ENCODE data around the gene CRACR2B.

Gene CRACR2B

DNA sequence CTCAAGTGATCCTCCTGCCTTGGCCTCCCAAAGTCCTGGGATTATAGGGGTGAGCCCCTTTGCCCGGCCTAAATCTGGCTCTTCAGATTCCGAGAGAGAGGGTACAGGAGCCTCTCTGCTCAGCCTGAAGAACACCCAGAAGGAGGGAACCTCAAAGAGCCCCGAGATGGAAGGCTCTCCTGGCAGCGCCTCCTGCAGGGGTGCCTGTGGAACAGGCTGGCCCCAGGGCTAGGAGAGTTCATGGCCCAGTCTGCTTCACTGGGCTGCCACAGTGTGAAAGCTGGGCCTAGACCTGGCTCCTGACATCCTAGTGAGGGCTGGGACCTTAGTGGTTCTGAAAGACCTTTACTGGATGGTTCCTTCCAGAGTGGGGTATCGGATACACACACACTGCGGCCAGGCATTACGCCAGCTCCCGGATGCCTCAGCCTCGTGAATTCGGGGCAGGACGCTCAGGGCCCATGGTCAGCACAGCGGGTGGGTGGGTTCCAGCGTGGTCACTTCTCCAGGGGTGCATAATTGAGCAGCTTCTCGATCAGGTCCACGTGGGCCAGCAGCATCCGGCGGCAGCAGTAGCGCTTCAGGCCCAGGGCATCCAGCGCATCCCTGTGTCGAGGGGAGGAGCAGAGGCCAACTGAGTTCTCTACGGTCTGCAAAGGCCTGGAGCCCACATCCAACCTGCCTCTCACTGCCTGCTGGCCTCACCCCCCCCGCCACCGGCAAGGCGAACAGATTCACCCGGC lies 12.3 kb downstream of the CRACR2B start:
- no peak for DNase-seq

DNA sequence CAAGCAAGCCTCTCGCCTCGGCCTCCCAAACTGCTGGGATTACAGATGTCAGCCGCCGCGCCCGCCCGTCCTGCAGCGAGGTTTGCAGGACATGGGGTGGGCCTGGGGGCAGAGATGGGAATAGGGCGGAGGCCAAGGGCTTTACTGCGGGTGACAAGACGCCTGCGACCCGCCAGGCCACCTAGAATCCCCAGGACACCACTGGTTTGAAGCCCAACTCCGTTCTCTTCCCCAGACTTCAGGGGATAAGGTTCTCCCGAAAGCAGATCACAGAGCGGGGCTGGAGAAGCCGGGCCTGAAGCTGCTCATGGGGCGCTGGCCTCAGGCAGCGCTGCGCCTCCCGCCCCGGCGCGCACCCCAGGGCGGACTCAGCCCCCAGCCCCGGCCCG lies 14.3 kb downstream of the CRACR2B start:
- DNase-seq, result no peak

DNA sequence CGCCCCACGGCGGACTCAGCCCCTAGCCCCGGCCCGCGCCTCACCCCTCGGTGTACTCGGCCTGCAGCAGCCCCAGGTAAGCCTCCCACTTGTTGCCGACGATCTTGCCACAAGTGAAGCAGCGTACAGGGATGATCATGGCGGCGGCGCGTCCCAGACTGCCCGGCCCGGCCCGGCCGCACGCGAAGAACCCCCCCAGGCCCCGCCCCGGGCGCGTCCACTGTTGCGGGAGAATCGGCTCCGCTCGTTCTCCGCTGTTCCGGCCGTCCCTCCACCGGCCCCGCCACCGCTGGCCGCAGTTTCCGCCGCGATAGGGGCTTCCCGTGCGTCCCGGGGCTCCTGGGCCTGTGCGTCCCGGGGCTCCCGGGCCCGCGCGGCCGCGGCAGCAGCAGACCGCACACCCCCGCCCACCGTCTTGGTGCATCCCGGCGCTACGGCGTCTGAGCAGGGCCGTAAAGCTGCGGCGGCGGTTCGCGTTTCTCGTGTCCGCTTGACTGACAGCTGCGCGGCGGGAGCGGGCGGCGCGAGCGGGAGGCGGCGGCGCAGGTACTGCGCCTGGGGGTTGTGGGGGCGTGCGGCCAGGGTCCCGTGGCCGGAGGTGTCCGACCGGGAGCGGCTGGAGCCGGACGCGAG lies 14.8 kb downstream of the CRACR2B start, which contains the start of the genes POLR2L and TSPAN4:
Gene POLR2L, minus strand, starts transcription at position 160 of the 633 bp plus-strand sequence. Its CDS starts 21 bp downstream, at position 139.
Gene TSPAN4, plus strand, starts transcription at position 483 of the 633 bp plus-strand sequence. CDS start 7,453 bp downstream, outside the sequence.
- peak; percentile 90 for DNase-seq

DNA sequence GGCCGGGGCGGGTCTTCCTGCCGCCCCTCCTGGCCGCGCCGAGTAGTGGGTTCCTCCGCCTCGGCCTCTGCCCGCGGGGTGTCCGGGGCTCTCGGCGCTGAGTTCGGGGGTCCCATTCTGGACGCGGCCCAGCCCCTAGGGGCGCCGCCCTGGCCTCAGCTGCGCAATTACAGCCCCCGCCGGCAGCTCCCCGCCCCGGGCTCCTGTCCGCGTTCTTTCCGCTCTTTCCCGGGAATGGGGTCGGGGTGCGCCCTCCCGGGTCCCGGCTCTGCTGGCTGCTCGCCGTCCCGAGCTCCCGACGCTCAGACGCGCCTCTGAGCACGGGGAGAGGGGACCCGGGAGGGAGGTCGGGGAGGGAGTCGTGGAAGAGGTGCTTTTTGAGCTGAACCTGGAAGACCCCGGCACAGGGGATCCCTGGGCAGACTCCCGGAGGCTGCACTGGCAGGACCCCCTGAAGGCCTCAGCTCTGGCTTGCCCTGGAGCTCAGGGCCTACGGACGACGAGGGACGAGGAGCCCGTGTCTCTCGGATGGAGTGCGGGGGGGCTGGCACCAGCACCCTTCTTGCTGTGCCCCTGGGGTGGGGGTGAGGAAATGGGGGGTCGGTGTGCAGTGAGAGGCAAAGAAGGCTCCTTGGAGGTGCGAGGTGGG lies 15.5 kb downstream of the CRACR2B start:
- DNase-seq, result no peak

DNA sequence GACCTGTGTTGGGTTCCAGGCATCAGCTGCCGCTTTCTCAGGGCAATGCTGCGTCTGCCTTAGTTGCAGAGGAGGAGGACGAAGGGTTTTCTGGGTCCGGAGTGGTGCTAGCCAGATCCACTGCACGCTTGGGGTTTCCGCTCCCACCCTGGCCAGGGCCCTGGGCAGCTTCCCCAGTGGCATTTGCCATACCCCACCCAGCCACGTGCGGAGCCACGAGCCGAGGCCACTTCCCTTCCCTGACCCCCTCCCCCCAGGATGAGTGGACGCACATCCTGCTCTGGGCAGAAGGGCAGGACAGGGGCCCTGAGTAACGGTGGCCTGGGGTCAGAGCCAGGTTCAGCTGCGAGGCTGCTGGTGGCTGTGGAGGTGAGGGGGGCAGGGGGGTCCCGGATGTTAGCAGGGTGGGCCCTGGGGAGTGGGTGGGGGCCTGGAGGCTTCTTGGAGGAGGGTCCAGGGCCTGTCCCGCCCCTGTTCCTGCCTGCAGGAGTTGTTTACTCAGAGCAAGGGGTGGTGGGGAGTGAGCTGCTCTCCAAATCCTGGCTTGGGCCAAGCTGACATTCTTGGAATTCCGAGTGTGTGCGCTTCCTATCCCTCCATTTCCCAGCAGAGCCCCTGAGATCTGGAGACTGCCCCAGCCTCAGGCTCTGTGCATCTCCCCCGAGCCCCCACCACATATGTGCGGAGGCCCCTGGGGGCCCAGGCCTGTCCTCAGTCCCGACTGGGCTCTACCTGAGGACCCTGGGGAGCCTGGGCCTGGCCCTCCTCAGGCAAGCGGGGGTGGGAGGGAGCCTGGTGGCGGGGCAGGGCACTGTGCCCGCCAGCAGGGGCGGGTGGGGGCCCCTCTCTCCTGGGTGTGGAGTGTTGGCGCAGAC lies 16.3 kb downstream of the CRACR2B start:
- peak; percentile 94 for DNase-seq

DNA sequence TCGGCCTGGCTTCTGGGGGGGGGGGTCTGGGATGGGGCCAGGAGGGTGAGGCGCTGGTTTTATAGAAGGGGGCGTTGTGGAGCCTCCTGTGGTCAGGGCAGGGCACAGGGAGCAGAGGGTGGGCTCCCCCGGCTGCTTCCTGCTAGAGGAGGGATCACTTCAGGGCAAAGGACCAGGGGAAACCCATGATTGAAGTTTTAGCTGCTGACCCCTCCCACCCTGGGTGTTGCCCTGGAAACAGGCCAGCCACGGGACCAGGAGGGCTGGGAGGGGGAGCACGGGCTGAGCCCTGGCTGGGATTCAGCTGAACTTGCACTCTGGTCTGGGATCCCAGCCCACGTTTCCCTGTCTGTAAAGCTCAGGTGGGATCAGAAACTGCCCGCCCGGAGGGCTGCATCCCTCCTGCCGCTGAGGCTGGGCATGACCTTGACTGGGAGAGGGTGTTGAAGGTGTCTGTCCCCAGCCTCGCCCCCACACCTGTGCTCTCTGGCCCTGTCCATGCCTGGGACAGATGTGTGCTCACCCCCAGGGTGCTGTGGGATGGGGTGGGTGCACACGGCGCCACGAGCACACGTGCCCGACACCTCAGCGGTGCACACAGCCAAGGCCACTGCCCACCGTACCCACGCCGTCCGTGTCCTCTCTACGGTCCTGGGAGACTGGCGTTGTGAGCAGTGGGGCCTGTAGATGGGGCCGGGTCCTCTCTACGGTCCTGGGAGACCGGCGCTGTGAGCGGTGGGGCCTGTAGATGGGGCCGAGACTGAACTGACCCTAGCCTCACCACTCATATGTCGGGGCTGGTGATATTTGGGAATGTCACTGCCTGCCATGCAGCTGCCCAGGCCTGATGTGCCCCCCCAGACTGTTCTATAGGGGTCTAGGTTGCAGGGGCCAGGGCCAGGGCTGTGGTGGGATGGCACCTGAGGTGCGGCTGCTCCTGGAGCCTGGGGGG lies 17.2 kb downstream of the CRACR2B start:
- DNase-seq, result peak; percentile 69

DNA sequence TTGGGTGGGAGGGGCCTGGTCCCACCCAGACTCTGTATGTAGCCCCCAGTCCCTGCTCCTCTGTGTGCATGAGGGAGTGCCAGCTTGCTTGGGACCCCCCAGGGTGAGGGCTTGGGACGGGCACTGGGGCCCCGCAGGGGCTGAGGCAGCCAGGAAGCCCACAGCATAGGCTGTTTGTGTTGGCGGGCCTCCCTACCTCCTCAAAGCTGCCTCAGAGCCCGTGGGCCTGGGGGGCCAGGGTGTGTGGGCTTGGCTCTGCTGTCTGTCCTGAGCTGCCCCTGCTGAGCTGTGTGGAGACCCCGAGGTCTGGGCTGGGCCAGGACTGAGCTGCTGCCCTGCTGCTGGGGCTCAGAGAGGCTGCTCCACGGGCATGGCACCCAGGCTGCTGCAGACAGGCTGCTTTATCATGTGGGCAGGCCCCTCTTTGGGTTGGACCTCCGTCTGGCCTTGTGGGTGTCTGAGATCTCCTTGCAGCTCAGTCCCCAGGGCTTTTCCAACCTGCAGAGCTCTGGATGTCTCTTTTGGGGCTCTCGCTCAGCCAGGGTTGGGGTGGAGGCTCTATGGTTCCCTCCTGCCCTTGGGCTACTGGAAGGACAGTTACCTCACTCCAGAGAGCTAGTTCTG lies 18.3 kb downstream of the CRACR2B start:
- no peak for DNase-seq

DNA sequence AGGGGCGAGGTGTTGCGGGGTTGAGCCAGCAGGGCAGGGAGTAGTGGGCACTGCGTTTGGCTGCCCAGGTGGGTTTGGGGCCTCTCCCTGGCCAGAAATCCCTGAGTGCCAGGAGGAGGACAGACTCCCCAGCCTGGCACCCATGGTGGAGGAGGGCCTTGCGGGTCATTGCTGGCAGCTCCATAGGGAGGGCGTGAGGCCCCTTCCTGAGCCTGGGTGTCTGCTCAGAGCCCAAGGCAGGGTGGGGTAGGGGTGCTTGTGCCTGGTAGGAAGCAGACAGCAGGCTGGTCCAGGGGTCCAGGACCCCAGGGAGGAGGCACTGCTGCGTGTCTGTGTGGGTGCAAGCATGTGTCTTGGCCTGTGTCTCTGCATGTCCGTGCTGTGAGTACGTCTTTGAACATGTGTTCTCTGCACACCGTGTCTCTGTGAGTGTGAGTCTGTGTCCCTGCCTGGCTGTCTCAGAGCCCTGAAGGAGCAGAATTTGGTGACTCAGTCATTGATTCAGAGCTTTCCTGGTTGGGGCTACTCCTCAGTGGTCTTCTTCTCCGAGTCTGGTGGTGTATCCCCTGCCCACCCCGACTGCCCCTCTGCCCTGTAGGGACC lies 18.9 kb downstream of the CRACR2B start:
- no peak for DNase-seq

DNA sequence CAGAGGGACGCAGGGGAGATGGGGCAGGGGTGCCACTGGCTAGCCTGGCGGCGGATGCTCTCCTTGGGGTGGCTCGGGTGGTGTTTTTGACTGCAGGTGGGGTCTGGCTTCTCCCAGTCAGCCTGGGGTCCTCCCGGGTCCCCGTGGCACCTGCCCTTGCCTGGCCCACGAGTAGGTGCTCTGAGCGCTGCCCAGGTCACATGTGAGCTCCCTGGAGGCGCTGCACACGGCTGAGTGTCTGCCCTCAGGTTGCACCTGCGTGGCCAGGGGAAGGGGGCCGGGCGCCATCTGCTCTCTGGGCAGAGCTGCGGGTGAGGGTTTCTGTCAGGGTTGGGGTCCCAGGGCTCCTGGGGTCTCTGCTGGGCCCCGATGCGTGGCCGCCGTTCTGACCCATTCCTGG lies 20.2 kb downstream of the CRACR2B start:
- DNase-seq, result no peak

DNA sequence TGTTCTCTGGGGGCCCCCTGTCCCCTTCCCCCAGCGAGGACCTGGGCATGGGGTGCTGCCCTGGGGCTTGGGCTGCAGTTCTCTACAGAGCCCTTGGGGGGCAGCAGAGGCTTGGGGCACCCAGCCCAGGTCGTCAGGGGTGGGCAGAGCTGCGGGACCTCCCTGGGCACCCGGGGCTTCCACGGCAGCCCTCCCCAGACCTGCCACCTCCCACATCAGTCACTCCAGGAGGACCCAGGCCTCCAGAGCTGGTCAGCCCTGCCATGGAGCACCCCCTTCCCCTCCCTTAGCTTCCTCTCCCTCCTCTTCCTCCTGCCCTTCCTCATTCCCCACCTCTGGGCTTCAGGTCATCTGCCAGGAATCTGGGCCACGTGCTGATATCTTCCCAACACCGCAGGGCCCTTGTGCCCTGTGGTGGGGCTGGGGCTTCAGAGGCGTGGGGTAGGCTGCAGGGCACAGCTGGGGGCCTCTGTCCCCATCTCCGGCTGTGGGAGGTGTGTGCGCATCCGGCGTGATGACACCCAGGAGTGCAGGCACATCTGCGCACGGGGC lies 20.7 kb downstream of the CRACR2B start:
- no peak for DNase-seq

DNA sequence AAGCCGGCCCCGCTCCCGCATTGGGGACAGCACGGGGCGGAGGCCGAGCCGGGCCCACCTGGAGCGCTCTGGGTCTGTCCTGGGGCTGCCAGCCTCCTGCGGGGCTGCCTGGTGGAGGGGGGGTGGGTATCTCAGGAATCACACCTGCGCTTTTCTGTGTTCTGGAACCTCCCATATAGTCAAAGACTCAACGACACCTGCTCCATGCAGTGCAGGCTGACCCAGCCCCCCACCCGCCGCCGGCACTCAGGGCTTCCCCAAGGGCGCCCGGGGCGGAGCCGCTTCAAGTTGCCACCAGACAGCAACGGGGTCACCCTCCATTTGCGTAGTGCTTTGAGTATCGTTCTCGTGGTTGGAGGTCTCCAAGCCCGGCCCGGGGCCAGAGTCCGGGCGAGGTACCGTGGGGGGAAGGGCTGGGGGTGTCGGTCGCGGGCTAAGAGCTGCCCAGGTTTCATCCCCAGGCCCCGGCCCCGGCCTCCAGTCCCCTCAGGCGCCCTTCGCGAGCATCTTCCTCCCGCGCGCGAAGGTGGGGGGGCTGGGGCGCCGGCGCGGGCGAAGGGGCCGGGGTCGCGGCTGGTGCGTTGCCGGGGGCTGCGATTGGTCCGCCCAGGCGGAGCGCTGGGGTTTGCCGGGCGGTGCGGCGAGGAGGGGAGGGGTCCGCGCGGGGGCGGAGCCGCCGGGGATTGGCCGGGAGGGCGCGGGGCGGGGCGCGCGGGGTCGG lies 21.5 kb downstream of the CRACR2B start:
- no peak for DNase-seq

DNA sequence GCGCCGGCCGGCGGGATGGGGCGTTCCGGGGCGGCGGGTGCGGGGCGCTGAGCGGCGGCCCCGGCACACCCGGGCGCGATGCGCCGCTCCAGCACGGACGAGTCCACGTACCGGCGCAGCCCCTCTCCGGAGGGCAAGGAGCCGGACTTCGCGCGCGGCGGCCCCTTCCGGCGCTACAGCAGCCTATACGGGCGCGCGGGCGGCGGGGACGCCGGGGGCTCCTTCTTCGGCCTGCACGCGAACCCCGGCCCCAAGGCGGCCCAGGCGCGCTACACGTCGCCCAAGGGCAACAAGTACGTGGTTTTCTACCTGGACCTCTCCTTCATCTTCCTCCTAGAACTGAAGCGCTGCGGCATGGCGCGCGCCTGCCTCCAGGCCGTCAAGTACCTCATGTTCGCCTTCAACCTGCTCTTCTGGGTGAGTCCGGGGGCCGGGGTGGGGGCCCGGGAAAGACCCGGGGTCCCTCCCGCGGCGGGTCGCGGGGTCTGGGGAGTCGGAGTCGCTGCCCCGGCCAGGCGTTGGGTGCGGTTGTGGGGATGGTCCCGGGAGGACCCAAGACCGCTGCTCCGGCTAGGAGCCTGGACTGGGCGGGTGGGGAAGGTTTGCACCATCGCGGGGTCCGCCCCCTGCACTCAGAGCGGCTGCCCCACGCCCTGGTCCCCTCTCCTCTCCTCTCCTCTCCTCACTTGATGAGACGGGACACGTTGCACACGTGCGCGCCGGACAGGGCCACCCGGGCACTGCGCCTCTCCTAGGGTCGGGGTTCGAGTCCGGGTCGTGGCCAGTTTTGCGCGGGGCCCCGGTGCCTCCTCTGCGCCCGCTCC lies 22.4 kb downstream of the CRACR2B start:
- DNase-seq, result no peak

DNA sequence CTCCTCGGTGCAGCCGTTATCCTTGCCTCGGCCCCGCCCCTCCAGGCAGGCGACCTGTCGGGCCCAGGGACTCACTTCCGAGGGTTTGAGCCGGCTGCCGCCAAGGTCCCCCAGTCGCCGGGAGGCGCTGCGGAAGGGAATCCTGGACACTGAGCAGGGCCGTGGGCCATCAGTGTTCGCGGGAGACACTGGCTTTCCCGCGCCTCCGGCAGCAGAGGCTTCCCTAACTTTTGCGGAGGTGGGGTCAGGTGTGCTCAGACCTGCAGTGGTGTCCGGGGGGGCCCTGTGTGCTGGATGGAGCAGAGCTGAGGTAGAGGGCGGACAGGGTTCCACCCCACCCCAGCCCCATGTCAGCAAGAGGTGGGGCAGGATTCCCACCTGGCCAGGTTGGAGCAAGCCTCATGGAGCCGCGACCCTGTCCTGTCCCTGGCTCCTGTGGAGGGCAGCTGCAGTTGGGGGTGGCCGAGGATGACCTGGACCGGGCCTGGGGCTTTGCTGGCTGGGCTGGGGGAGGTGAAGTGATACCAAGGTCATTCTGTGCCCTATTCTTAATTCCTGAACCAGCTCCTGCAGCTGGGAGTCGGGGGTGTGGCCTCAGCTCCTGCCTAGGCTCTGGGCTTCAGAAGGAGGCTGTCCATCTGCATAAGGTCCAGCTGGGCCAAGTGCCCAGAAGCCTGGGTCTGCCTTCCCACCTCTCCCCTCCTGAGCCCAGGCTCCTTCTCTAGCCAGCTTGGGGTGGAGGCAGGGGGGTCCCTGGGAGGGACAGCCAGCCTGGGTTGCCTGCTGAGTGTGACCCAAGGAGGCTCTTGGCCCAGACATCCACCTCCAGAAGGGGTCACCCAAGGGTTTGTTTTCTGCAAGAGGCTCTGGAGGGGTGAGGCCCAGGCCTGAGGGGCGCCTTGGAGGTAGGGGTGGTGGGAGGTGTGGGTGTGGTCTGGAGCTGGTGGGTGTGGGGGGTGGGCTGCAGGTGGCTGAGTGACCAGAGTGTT lies 23.4 kb downstream of the CRACR2B start:
- no peak for DNase-seq

DNA sequence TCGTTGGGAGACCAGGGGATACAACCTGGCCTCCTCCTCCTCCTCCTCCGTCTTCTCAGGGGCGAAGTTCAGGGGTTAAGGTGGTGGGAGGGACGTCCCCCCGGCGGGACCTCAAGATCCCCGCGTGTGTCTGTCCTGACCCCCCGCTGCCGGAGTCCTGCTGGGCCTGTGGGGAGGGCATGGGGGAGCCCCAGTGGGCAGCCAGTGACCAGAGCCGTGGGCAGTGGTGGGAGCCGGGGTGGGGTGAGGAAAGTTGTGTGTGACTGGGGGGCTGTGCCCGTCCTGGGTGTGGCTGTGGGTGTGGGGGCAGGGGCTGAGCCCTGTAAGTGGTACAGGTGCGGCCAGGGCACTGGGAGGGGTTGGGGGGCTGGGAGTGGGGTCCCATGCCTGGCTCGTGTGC lies 25.0 kb downstream of the CRACR2B start:
- DNase-seq, result no peak

DNA sequence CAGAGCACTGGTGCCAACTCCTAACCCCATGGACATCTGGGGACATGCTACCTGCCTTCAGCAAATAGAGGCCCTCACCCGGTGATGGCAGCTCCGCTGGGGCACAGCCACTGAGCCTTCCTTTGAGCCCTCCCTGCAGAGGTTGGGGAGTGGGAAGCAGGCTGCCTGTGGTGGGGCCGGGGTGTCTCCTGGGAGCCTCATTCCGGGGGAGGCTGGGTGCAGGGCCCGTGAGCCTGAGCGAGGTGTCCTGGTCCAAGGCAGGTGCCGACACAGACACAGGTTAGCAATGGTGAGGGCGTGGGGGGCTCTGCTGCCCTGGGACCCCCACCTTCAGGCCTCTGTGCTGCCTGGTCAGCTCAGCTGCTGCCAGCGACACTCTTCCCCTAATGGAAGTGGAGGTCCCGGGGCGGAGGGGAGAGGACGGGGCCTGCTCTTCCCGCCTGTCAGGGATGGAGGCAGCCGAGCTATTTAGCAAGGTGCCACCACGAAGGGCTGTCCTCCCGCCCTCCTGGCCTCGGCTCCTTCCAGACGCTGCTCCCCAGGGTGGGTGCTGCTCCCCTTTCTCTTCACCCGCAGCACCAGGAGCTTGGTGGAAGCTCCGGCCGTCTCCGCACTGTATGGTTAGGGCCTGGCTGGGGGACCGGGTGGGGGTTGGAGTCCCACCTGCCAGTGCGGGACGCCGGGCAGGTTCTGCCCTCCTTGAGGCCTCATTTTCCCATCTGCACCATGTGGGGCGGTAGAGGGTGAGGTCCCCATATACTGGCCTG lies 26.1 kb downstream of the CRACR2B start:
- DNase-seq, result no peak

DNA sequence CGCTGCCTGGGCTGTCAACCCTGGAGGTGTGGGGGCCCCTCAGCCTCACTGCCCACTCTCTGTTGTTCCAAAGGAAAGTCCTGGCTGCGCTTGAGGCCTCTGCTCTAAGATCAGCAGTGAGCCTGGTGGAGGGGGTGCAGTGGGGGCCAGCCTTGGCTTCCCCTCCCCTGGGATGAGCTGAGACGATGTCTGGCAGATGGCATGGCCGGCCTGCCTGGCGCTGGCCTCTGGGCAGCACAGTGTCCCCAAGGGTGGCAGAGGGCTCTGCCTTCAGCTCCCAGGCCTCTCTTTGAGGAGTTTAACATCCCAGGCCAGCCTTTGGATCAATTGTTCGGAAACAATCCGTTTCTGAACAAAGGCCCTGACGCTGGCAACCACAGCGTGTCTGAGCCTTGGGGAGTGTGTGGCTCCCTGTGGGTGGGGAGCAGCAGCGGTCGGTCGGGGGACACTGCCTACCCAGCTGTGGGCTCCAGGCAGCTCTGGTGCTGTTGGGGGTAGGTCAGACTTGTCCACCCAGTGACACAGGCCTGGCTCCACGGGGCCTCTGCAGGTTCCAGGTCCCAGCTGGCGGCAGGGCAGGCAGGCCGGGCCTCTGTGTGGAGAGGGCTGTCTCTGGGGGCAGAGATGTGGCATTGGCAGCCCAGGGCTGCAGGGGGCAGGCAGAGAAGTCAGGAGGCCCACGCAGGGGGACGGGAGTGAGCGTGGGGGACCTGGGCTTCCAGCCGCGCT lies 27.0 kb downstream of the CRACR2B start:
- no peak for DNase-seq
